K562 (cell line): ENCODE data around the gene NUP205. TPM values are rescaled to one million over a fixed set of nuclear protein-coding genes. Genes with fewer than 3 reads are reported as not detected.

Source experiments
- ATAC-seq: fragments of 200-7000 bp; cut with Tn5 transposase; 3 replicates; pipeline ENCODE4 v1.9.1; 2020; ENCODE audit warnings: moderate library complexity
- BruUV-seq: library from RNA; stranded (reverse); fragments of 400-500 nt; replicated peaks from 2 replicates; lab custom pipeline; 2021; lab: Mats Ljungman, UMichigan
- CTCF ChIA-PET: fragments of 300-600 bp; formaldehyde crosslinking; extraction: SDS; loops from one replicate; lab custom pipeline; 2021; ENCODE audit warnings: low intra/inter-chr PET ratio; lab: Yijun Ruan, JAX
- POLR2A ChIA-PET: fragments of 300-600, 350-650 bp; sonication (Branson Sonifier 250); formaldehyde crosslinking; extraction: SDS; loops from one replicate; lab custom pipeline; 2021; ENCODE audit warnings: antibody characterized with exemption, inconsistent platforms; lab: Yijun Ruan, JAX
- DNase-seq, 4 experiments: peaks; one replicate each; pipeline versions ENCODE4 v3.0.0 to v3.0.0-alpha.2; 2011 to 2018; ENCODE audit warnings: low spot score in 3 of 4, mixed read lengths in 3 of 4; ENCODE audit errors: extremely low read depth in 1 of 4
- FAIRE-seq: peaks from 2 replicates; lab custom pipeline; 2011; peaks lifted over from hg19 to GRCh38; lab: Jason Lieb, UNC
- H2AFZ ChIP-seq: 2 replicates; pipeline ENCODE4 v1.6.0; 2011; ENCODE audit warnings: low read depth, low read length, control low read depth, inconsistent platforms
- H3K27ac ChIP-seq: fragments of 200-600 bp; 3 replicates; pipeline ENCODE4 v1.8.0; 2011; ENCODE audit warnings: low read depth, mild to moderate bottlenecking, control low read depth, inconsistent platforms, low read length, moderate library complexity, mixed read lengths; ENCODE audit errors: extremely low read depth
- H3K27me3 ChIP-seq, 2 experiments: fragments of 300-600 bp in 1 of 2; 2 replicates in 1 of 2; 3 replicates in 1 of 2; pipeline versions ENCODE4 v1.6.0 to v1.8.0; 2011; ENCODE audit warnings: inconsistent platforms in 2 of 2, low read length in 2 of 2, mild to moderate bottlenecking in 1 of 2, mixed read lengths in 1 of 2, moderate library complexity in 1 of 2; ENCODE audit not compliant: control insufficient read depth in 2 of 2, insufficient read depth in 2 of 2
- H3K36me3 ChIP-seq: fragments of 300-600 bp; 3 replicates; pipeline ENCODE4 v1.8.0; 2011; ENCODE audit warnings: mild to moderate bottlenecking, low read length, inconsistent platforms; ENCODE audit not compliant: control insufficient read depth, insufficient read depth
- H3K4me1 ChIP-seq, 2 experiments: fragments of 200-600 bp in 1 of 2; replicated peaks in 1 of 2; 2 replicates in 1 of 2; 3 replicates in 1 of 2; pipeline versions ENCODE4 v1.5.1 to v1.8.0; 2011; ENCODE audit warnings: inconsistent platforms in 2 of 2, low read length in 2 of 2, mild to moderate bottlenecking in 1 of 2, mixed read lengths in 1 of 2, moderate library complexity in 1 of 2; ENCODE audit not compliant: control insufficient read depth in 2 of 2, insufficient read depth in 2 of 2
- H3K4me2 ChIP-seq: 2 replicates; pipeline ENCODE4 v1.6.1; 2011; ENCODE audit warnings: low read length, control low read depth, inconsistent platforms, mixed read lengths; ENCODE audit not compliant: insufficient read depth
- H3K4me3 ChIP-seq: fragments of 200-600 bp; sonication (generic), shearing (Covaris generic); 2 replicates; pipeline ENCODE4 v1.5.1; 2016; ENCODE audit warnings: control low read depth, inconsistent platforms
- H3K79me2 ChIP-seq: fragments of 200-600 bp; 3 replicates; pipeline ENCODE4 v1.8.0; 2011; ENCODE audit warnings: low read length, inconsistent platforms; ENCODE audit not compliant: control insufficient read depth, insufficient read depth
- H3K9ac ChIP-seq, 2 experiments: 2 replicates each; pipeline versions ENCODE4 v1.6.0 to v1.6.1; 2011; ENCODE audit warnings: low read depth in 2 of 2, low read length in 2 of 2, control low read depth in 1 of 2, inconsistent platforms in 1 of 2, mild to moderate bottlenecking in 1 of 2, mixed read lengths in 1 of 2; ENCODE audit not compliant: insufficient read depth in 1 of 2
- H3K9me1 ChIP-seq: one replicate; pipeline ENCODE4 v1.6.0; 2011; ENCODE audit warnings: inconsistent platforms, mild to moderate bottlenecking, low read length, moderate library complexity; ENCODE audit not compliant: control insufficient read depth, insufficient read depth
- H3K9me3 ChIP-seq: replicated peaks from 2 replicates; pipeline ENCODE4 v1.5.1; 2011; ENCODE audit warnings: low read depth, low read length, inconsistent platforms; ENCODE audit not compliant: control insufficient read depth, insufficient read depth
- H4K20me1 ChIP-seq: replicated peaks from 2 replicates; pipeline ENCODE4 v1.6.1; 2011; ENCODE audit warnings: low read length, inconsistent platforms, mixed read lengths; ENCODE audit not compliant: control insufficient read depth, insufficient read depth
- ARID1B ChIP-seq: fragments of 450-650 bp; IDR thresholded peaks from 2 replicates; pipeline ENCODE4 v1.6.1; 2016; ENCODE audit warnings: antibody characterized with exemption, mild to moderate bottlenecking, inconsistent platforms
- COPS2 ChIP-seq: fragments of 450-650 bp; conservative IDR thresholded peaks from 2 replicates; pipeline ENCODE4 v1.6.1; 2016; ENCODE audit warnings: mild to moderate bottlenecking, moderate library complexity
- CREBBP ChIP-seq: IDR thresholded peaks from one replicate; pipeline ENCODE4 v1.6.1; 2012; ENCODE audit warnings: low read depth, mild to moderate bottlenecking, control low read depth, inconsistent platforms, low read length
- HDAC1 ChIP-seq, 2 experiments: fragments of 450-650 bp; IDR thresholded peaks; 2 replicates each; pipeline ENCODE4 v1.6.1; 2016 to 2017; ENCODE audit warnings: inconsistent platforms in 1 of 2, mild to moderate bottlenecking in 1 of 2, moderate library complexity in 1 of 2
- HMGN3 ChIP-seq: IDR thresholded peaks from 2 replicates; pipeline ENCODE4 v1.6.1; 2011; ENCODE audit warnings: borderline replicate concordance, low read depth, mild to moderate bottlenecking, mixed read lengths, low read length; ENCODE audit not compliant: insufficient read length; ENCODE audit errors: extremely low read depth
- KAT8 ChIP-seq: fragments of 450-650 bp; IDR thresholded peaks from 2 replicates; pipeline ENCODE4 v1.6.1; 2016; ENCODE audit warnings: low read depth, mild to moderate bottlenecking
- MAFK ChIP-seq: IDR thresholded peaks from 2 replicates; pipeline ENCODE4 v1.6.1; 2011; ENCODE audit warnings: low read length, improper control_type of control experiment
- MECOM ChIP-seq: fragments of 250-450 bp; sonication (Bioruptor Pico); IDR thresholded peaks from 2 replicates; pipeline ENCODE4 v1.8.0; 2022; ENCODE audit warnings: inconsistent platforms
- NR2C1 ChIP-seq, 2 experiments: fragments of 450-650 bp; IDR thresholded peaks; 2 replicates each; pipeline ENCODE4 v1.6.1; 2017; ENCODE audit warnings: mild to moderate bottlenecking in 2 of 2, antibody characterized with exemption in 1 of 2, inconsistent platforms in 1 of 2, missing compliant biosample characterization in 1 of 2, missing genetic modification characterization in 1 of 2
- NRF1 ChIP-seq, 2 experiments: fragments of 450-650 bp; IDR thresholded peaks in 1 of 2; conservative IDR thresholded peaks in 1 of 2; 2 replicates each; pipeline ENCODE4 v1.6.1; 2014; ENCODE audit warnings: mild to moderate bottlenecking in 2 of 2
- SMARCA4 ChIP-seq: fragments of 450-650 bp; IDR thresholded peaks from 2 replicates; pipeline ENCODE4 v1.6.1; 2016
- TCF3 ChIP-seq: sonication (generic); formaldehyde crosslinking; IDR thresholded peaks from 2 replicates; pipeline ENCODE4 v1.4.0; 2020; ENCODE audit warnings: mild to moderate bottlenecking, missing genetic modification reagents
- U2AF1 ChIP-seq: fragments of 200-400 bp; formaldehyde crosslinking; optimal IDR thresholded peaks from 2 replicates; pipeline ENCODE3; 2017; ENCODE audit warnings: mild to moderate bottlenecking, low read depth, low read length, moderate library complexity
- ZBTB8A ChIP-seq: fragments of 450-650 bp; IDR thresholded peaks from 2 replicates; pipeline ENCODE4 v1.6.1; 2018; ENCODE audit warnings: mild to moderate bottlenecking, moderate library complexity; ENCODE audit not compliant: partially characterized antibody
- ZNF512 ChIP-seq: IDR thresholded peaks from 2 replicates; pipeline ENCODE4 v1.6.1; 2016; ENCODE audit warnings: missing genetic modification characterization, missing compliant biosample characterization
- WGBS: fragments of 100-300 bp; shearing (Covaris generic); methylation state at CpG from one replicate; pipeline ENCODE4 v1.1.6; 2016; ENCODE audit warnings: low coverage, mixed read lengths; ENCODE audit not compliant: insufficient coverage; ENCODE audit errors: missing lambda C conversion rate; 5-methylcytosine and 5-hydroxymethylcytosine counted together
- in situ Hi-C: fragments of 300-500 bp; cut with MboI; formaldehyde crosslinking; loops from 4 replicates; pipeline ENCODE4 v1.15.0; 2018; ENCODE audit warnings: inconsistent platforms, mixed read lengths
- intact Hi-C: fragments of 100-400 bp; cut with micrococcal nuclease; formaldehyde crosslinking; loops from 2 replicates; pipeline ENCODE4 v1.14.2; 2022
- polyA plus RNA-seq, 8 experiments: library from polyadenylated mRNA; depleted of rRNA in 4 of 8; stranded (reverse) in 5 of 8; unstranded in 3 of 8; fragments of >200 nt; fragmentation: Nextera tagmentation in 2 of 8; fragmentation: Illumina TruSeq in 1 of 8; extraction: Ambion mirVana in 2 of 8; extraction: Trizol in 1 of 8; gene quantifications; 2 replicates each; pipeline versions ENCODE4 v1.2.1 to v1.2.3, GENCODE V29; 2011 to 2014; ENCODE audit warnings: inconsistent platforms in 1 of 8, missing spikeins in 1 of 8
- total RNA-seq, 7 experiments: library from RNA; depleted of rRNA in 6 of 7; stranded (reverse); fragments of >200 nt in 6 of 7; fragmentation: Illumina TruSeq in 2 of 7; extraction: Trizol in 2 of 7; gene quantifications; 2 replicates each; pipeline versions ENCODE4 v1.2.1 to v1.2.3, GENCODE V29; 2011 to 2021; ENCODE audit warnings: low replicate concordance in 1 of 7
- TF ChIP-seq, protein P1 (sequence below): fragments of 450-650 bp; IDR thresholded peaks from 2 replicates; pipeline ENCODE4 v1.6.1; 2016
- TF ChIP-seq, protein P2 (sequence below), 2 experiments: IDR thresholded peaks; 2 replicates each; pipeline ENCODE4 v1.6.1; 2012; ENCODE audit warnings: improper control_type of control experiment in 2 of 2, low read depth in 2 of 2, low read length in 2 of 2, borderline replicate concordance in 1 of 2

Gene NUP205
- total and polyA plus RNA-seq, 9 of the 15 experiments (the other 6 are each of a cell fraction or from before 2014, with no cell fraction given), result 101 to 282 (median 193) TPM

- peaks cover 11% of the 10 kb centered on the region; the same call in 1 of the 2 replicates for H4K20me1 ChIP-seq
- intact Hi-C loops (no loop called here), in situ Hi-C loops (no loop called here)
- peaks cover 52% of the 10 kb centered on the region for H3K79me2 ChIP-seq
- H3K4me2 ChIP-seq, result peak overlapping the region; percentile 99
- BruUV-seq, result no TSS peak
- peak overlapping the region; percentile 70 for H3K4me3 ChIP-seq
- H3K4me1 ChIP-seq, result peaks cover 10 to 11% of the 10 kb centered on the region in 2 experiments; a peak in 4 of 5 replicates
- H3K9me3 ChIP-seq, result no peaks in the 10 kb centered on the region
- WGBS, result 0% methylated on average over 17 of the region's 17 CpGs
- peak overlapping the region; percentile 96 to 100 for H3K9ac ChIP-seq
- no peaks in the 10 kb centered on the region for H3K9me1 ChIP-seq
- peak overlapping the region; percentile 94 for H3K27ac ChIP-seq
- H3K27me3 ChIP-seq, result no peaks in the 10 kb centered on the region
- ChIA-PET POLR2A (interaction anchor here (0.5 to 1.6 kb wide), 9 partner anchors 9 to 432 kb away, joined by 3 to 7 read pairs (median 3); no protein-coding TSS in a partner anchor), CTCF (interaction anchor here (0.7 kb wide), 1 partner anchor 227 kb away, joined by 3 read pairs; no protein-coding TSS in a partner anchor)
- ATAC-seq (peak; percentile 60), DNase-seq (peak in 2 of 4 experiments; percentile 47 to 70), FAIRE-seq (no peak)
- H3K36me3 ChIP-seq, result peaks cover 8% of the 10 kb centered on the region; the same call in 1 of the 3 replicates
- H2AFZ ChIP-seq, result peak overlapping the region; percentile 100
- TF ChIP-seq ZBTB8A (no peak), NR2C1 (IDR thresholded peaks at IDR 0.05) (no peak), NR2C1 (tag; IDR thresholded peaks at IDR 0.05) (no peak), TCF3 (0 out of 2 replicates have a peak, but pooled peaks have one; percentile 7), MAFK (no peak), MECOM (0 out of 2 replicates have a peak, but pooled peaks have one; percentile 57), CREBBP (no peak), KAT8 (no peak), NRF1 (conservative IDR thresholded peaks at IDR 0.05 in 1 of 2, IDR thresholded peaks at IDR 0.05 in 1 of 2) (no peak), HMGN3 (no peak), SMARCA4 (peak; percentile 65; the same call in 1 of the 2 replicates), HDAC1 (IDR thresholded peaks at IDR 0.05) (peak in 1 of 2 experiments; percentile 84; a peak in 2 of 4 replicates), COPS2 (no peak), U2AF1 (no peak), ZNF512 (tag) (no peak), ARID1B (no peak)
- TF ChIP-seq, protein P1, sequence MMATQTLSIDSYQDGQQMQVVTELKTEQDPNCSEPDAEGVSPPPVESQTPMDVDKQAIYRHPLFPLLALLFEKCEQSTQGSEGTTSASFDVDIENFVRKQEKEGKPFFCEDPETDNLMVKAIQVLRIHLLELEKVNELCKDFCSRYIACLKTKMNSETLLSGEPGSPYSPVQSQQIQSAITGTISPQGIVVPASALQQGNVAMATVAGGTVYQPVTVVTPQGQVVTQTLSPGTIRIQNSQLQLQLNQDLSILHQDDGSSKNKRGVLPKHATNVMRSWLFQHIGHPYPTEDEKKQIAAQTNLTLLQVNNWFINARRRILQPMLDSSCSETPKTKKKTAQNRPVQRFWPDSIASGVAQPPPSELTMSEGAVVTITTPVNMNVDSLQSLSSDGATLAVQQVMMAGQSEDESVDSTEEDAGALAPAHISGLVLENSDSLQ, result no peak; the same call in 1 of the 2 replicates
- TF ChIP-seq, protein P2, sequence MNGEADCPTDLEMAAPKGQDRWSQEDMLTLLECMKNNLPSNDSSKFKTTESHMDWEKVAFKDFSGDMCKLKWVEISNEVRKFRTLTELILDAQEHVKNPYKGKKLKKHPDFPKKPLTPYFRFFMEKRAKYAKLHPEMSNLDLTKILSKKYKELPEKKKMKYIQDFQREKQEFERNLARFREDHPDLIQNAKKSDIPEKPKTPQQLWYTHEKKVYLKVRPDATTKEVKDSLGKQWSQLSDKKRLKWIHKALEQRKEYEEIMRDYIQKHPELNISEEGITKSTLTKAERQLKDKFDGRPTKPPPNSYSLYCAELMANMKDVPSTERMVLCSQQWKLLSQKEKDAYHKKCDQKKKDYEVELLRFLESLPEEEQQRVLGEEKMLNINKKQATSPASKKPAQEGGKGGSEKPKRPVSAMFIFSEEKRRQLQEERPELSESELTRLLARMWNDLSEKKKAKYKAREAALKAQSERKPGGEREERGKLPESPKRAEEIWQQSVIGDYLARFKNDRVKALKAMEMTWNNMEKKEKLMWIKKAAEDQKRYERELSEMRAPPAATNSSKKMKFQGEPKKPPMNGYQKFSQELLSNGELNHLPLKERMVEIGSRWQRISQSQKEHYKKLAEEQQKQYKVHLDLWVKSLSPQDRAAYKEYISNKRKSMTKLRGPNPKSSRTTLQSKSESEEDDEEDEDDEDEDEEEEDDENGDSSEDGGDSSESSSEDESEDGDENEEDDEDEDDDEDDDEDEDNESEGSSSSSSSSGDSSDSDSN (IDR thresholded peaks at IDR 0.05; ENCODE audit: borderline replicate concordance in 1 of 2, low read depth in 2 of 2, low read length in 2 of 2), result peak in 1 of 2 experiments; percentile 66; a peak in 1 of 4 replicates
Measured at GRCh38 chr7:135508883-135509588, 48.7 kb upstream of the NUP205 start.
